Activated T-helper 17 cell treated with anti-CD3 and anti-CD28 coated beads, Interleukin-2, amount 50 U/mL, for 72 hours (primary cell): Measurements from ENCODE around the gene POU2F1. TPM values are rescaled to one million over a fixed set of nuclear protein-coding genes. Genes with fewer than 3 reads are reported as not detected.

Source experiments
- ATAC-seq: fragments of 150-1000 bp; cut with Tn5 transposase; replicated peaks from 2 replicates; pipeline ENCODE4 v1.10.0; 2021; ENCODE audit warnings: mild to moderate bottlenecking, moderate library complexity
- H3K27ac Mint-ChIP-seq: one replicate; pipeline ENCODE4 v1.8.0; 2022; ENCODE audit warnings: mixed read lengths
- H3K27me3 Mint-ChIP-seq: one replicate; pipeline ENCODE4 v1.8.0; 2022; ENCODE audit warnings: mixed read lengths
- H3K36me3 Mint-ChIP-seq: one replicate; pipeline ENCODE4 v1.8.0; 2022; ENCODE audit warnings: low read depth, mild to moderate bottlenecking, mixed read lengths
- H3K4me1 Mint-ChIP-seq: one replicate; pipeline ENCODE4 v1.8.0; 2022; ENCODE audit warnings: mixed read lengths
- H3K4me3 Mint-ChIP-seq: one replicate; pipeline ENCODE4 v1.8.0; 2022; ENCODE audit warnings: mild to moderate bottlenecking, mixed read lengths
- H3K9me3 Mint-ChIP-seq: one replicate; pipeline ENCODE4 v1.8.0; 2022; ENCODE audit warnings: mixed read lengths
- total RNA-seq, 2 donors: library from RNA; stranded (reverse); gene quantifications; one replicate each; pipeline ENCODE4 v1.2.3, GENCODE V29; 2022

Gene POU2F1
- total RNA-seq, 2 donors from 2014 or later, result 20.6 to 28.0 TPM

GRCh38 chr1:167291539-167292185, 71.0 kb downstream of the POU2F1 start:
- H3K36me3 Mint-ChIP-seq, result no peaks in the 10 kb centered on the region
- no peak for ATAC-seq
- peaks cover 3% of the 10 kb centered on the region for H3K9me3 Mint-ChIP-seq
- H3K4me1 Mint-ChIP-seq, result peaks cover 17% of the 10 kb centered on the region
- H3K27me3 Mint-ChIP-seq, result no peaks in the 10 kb centered on the region
- no peak overlapping the region for H3K4me3 Mint-ChIP-seq
- H3K27ac Mint-ChIP-seq, result no peak overlapping the region

GRCh38 chr1:167292216-167292615, 71.5 kb downstream of the POU2F1 start:
- peaks cover 17% of the 10 kb centered on the region for H3K4me1 Mint-ChIP-seq
- peaks cover 3% of the 10 kb centered on the region for H3K9me3 Mint-ChIP-seq
- no peaks in the 10 kb centered on the region for H3K27me3 Mint-ChIP-seq
- ATAC-seq, result no peak
- H3K36me3 Mint-ChIP-seq, result no peaks in the 10 kb centered on the region
- no peak overlapping the region for H3K27ac Mint-ChIP-seq
- no peak overlapping the region for H3K4me3 Mint-ChIP-seq

- Mint-ChIP-seq H3K27ac (no peak overlapping the region), H3K4me3 (no peak overlapping the region), H3K27me3 (no peaks in the 10 kb centered on the region), H3K4me1 (peaks cover 13% of the 10 kb centered on the region), H3K9me3 (peaks cover 3% of the 10 kb centered on the region), H3K36me3 (no peaks in the 10 kb centered on the region)
- no peak for ATAC-seq
Observed at GRCh38 chr1:167293057-167293456, 72.4 kb downstream of the POU2F1 start.

GRCh38 chr1:167294528-167294927, 73.8 kb downstream of the POU2F1 start:
- H3K9me3 Mint-ChIP-seq, result peaks cover 3% of the 10 kb centered on the region
- H3K4me1 Mint-ChIP-seq, result peaks cover 12% of the 10 kb centered on the region
- peak; percentile 40 for ATAC-seq
- H3K27ac Mint-ChIP-seq, result no peak overlapping the region
- H3K27me3 Mint-ChIP-seq, result no peaks in the 10 kb centered on the region
- no peak overlapping the region for H3K4me3 Mint-ChIP-seq
- H3K36me3 Mint-ChIP-seq, result no peaks in the 10 kb centered on the region

GRCh38 chr1:167297222-167298214, 76.8 kb downstream of the POU2F1 start:
- H3K27ac Mint-ChIP-seq, result no peak overlapping the region
- H3K36me3 Mint-ChIP-seq, result no peaks in the 10 kb centered on the region
- H3K9me3 Mint-ChIP-seq, result no peaks in the 10 kb centered on the region
- H3K4me3 Mint-ChIP-seq, result no peak overlapping the region
- no peak for ATAC-seq
- H3K27me3 Mint-ChIP-seq, result no peaks in the 10 kb centered on the region
- peaks cover 7% of the 10 kb centered on the region for H3K4me1 Mint-ChIP-seq

DNA sequence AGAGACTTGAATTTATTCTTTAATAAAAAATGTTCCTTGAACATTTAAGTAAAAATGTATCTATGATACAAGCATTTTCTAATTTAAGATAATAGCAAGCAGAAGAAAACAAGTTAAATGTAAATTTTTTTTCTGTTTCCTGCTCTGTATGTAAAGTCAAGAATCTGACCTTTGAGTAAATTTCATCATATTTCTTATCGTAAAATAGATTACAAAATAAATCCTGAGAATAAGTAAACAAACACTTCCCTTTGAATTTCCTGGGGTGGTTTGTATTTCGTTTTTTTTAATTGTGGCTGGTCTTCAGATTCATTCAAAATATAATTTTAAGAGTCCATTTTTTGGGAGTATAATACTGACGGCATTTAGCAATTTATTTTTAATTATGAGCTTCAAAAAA, 77.6 kb downstream of the POU2F1 start:
- peaks cover under 1% of the 10 kb centered on the region for H3K4me1 Mint-ChIP-seq
- no peaks in the 10 kb centered on the region for H3K9me3 Mint-ChIP-seq
- no peak for ATAC-seq
- H3K27ac Mint-ChIP-seq, result no peak overlapping the region
- H3K27me3 Mint-ChIP-seq, result no peaks in the 10 kb centered on the region
- no peaks in the 10 kb centered on the region for H3K36me3 Mint-ChIP-seq
- no peak overlapping the region for H3K4me3 Mint-ChIP-seq

GRCh38 chr1:167301355-167301754, 80.7 kb downstream of the POU2F1 start:
- H3K4me3 Mint-ChIP-seq, result no peak overlapping the region
- H3K9me3 Mint-ChIP-seq, result no peaks in the 10 kb centered on the region
- H3K4me1 Mint-ChIP-seq, result no peaks in the 10 kb centered on the region
- H3K27ac Mint-ChIP-seq, result no peak overlapping the region
- no peak for ATAC-seq
- H3K36me3 Mint-ChIP-seq, result no peaks in the 10 kb centered on the region
- no peaks in the 10 kb centered on the region for H3K27me3 Mint-ChIP-seq

DNA sequence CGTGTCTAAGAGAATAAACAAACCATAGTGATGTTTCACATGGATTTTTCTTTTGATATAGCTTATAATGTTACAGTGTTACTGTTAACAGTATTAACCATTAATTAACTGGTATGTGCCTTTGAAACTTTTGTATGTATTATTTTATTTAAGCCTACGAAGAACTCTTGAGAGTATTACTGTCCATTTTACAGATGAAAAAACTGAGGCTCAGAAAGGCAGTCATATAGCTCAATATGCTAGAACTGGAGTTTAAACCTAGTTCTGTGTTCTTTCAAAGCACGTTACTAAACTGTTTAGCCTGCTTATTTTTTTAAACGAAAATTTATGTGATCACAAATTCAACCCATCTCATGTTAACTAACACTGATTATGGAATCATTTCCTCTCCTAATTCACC, 83.5 kb downstream of the POU2F1 start:
- H3K4me3 Mint-ChIP-seq, result no peak overlapping the region
- H3K36me3 Mint-ChIP-seq, result no peaks in the 10 kb centered on the region
- no peaks in the 10 kb centered on the region for H3K9me3 Mint-ChIP-seq
- no peaks in the 10 kb centered on the region for H3K4me1 Mint-ChIP-seq
- no peak for ATAC-seq
- no peak overlapping the region for H3K27ac Mint-ChIP-seq
- no peaks in the 10 kb centered on the region for H3K27me3 Mint-ChIP-seq

GRCh38 chr1:167305059-167305705, 84.5 kb downstream of the POU2F1 start:
- no peaks in the 10 kb centered on the region for H3K36me3 Mint-ChIP-seq
- H3K9me3 Mint-ChIP-seq, result no peaks in the 10 kb centered on the region
- no peaks in the 10 kb centered on the region for H3K4me1 Mint-ChIP-seq
- no peaks in the 10 kb centered on the region for H3K27me3 Mint-ChIP-seq
- no peak overlapping the region for H3K4me3 Mint-ChIP-seq
- no peak for ATAC-seq
- H3K27ac Mint-ChIP-seq, result no peak overlapping the region

GRCh38 chr1:167305706-167306277, 85.1 kb downstream of the POU2F1 start:
- Mint-ChIP-seq H3K27ac (no peak overlapping the region), H3K27me3 (no peaks in the 10 kb centered on the region), H3K9me3 (no peaks in the 10 kb centered on the region), H3K4me1 (no peaks in the 10 kb centered on the region), H3K4me3 (no peak overlapping the region), H3K36me3 (no peaks in the 10 kb centered on the region)
- ATAC-seq, result no peak

DNA sequence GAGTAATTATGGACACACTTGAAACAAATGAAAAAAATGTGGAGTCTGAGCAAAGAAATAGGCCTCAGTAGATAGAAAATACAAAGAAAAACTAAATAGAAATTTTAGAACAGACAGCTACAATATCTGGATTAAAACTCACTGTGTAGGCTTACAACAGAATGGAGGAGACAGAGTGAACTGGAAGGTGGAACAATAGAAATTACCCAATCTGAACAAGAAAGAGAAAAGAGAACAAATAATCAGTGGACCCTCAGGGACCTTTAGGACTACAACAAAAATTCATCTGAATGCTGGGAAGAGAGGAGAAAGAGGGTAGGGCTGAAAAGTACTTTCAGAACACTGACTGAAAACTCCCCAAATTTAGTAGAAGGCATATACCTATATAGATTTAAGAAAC, 90.0 kb downstream of the POU2F1 start:
- Mint-ChIP-seq H3K27ac (peak overlapping the region; percentile 9), H3K9me3 (peaks cover 4% of the 10 kb centered on the region), H3K4me1 (peaks cover 6% of the 10 kb centered on the region), H3K36me3 (peaks cover 9% of the 10 kb centered on the region), H3K27me3 (no peaks in the 10 kb centered on the region), H3K4me3 (no peak overlapping the region)
- no peak for ATAC-seq

- peaks cover 15% of the 10 kb centered on the region for H3K9me3 Mint-ChIP-seq
- ATAC-seq, result peak; percentile 99
- no peak overlapping the region for H3K4me3 Mint-ChIP-seq
- no peaks in the 10 kb centered on the region for H3K27me3 Mint-ChIP-seq
- H3K27ac Mint-ChIP-seq, result peak overlapping the region; percentile 6
- peaks cover 6% of the 10 kb centered on the region for H3K4me1 Mint-ChIP-seq
- H3K36me3 Mint-ChIP-seq, result peaks cover 27% of the 10 kb centered on the region
Observed at GRCh38 chr1:167312871-167313270, 92.2 kb downstream of the POU2F1 start.

DNA sequence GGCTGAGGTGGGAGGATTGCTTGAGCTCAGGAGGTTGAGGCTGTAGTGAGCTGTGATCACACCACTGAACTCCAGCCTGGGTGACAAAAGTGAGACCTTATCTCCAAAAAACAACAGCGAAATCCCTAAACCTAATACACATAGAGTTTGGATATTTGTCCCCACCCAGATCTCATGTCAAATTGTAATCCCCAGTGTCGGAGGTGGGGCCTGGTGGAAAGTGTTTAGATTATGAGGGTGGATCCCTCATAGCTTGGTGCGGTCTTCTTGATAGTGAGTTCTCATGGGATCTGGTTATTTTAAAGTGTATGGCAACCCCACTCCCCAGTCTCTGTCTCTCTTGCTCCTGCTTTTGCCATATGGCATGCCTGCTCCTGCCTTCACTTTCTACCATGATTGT, 94.0 kb downstream of the POU2F1 start:
- H3K27me3 Mint-ChIP-seq, result no peaks in the 10 kb centered on the region
- H3K27ac Mint-ChIP-seq, result no peak overlapping the region
- no peak for ATAC-seq
- no peak overlapping the region for H3K4me3 Mint-ChIP-seq
- H3K9me3 Mint-ChIP-seq, result peaks cover 20% of the 10 kb centered on the region
- H3K36me3 Mint-ChIP-seq, result peaks cover 42% of the 10 kb centered on the region
- H3K4me1 Mint-ChIP-seq, result peaks cover 6% of the 10 kb centered on the region

DNA sequence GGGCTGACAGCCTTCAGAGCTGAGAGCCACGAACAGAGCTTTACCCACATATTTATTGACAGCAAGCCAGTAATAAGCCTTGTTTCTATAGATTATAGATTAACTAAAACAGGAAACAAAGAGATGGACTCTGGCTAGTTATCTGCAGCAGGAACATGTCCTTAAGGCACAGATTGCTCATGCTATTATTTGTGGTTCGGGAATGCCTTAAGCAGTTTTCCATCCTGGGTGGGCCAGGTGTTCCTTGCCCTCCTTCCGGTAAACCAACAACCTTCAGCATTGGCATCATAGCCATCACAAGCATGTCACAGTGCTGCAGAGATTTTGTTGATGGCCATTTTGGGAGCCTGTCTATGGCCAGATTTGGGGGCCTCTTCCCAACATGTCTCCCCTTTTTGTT, 96.8 kb downstream of the POU2F1 start:
- H3K27ac Mint-ChIP-seq, result no peak overlapping the region
- peaks cover 50% of the 10 kb centered on the region for H3K36me3 Mint-ChIP-seq
- peaks cover 28% of the 10 kb centered on the region for H3K9me3 Mint-ChIP-seq
- no peak overlapping the region for H3K4me3 Mint-ChIP-seq
- no peak for ATAC-seq
- no peaks in the 10 kb centered on the region for H3K27me3 Mint-ChIP-seq
- peaks cover 6% of the 10 kb centered on the region for H3K4me1 Mint-ChIP-seq
